GM19463 (cell line): Measurements from ENCODE around the gene TELO2.

Experiments
- ATAC-seq: cut with Tn5 transposase; IDR thresholded peaks from one replicate; pipeline ENCODE4 v1.9.1; 2021; ENCODE audit warnings: mild to moderate bottlenecking, moderate library complexity; ENCODE audit not compliant: unreplicated experiment

TELO2 gene

DNA sequence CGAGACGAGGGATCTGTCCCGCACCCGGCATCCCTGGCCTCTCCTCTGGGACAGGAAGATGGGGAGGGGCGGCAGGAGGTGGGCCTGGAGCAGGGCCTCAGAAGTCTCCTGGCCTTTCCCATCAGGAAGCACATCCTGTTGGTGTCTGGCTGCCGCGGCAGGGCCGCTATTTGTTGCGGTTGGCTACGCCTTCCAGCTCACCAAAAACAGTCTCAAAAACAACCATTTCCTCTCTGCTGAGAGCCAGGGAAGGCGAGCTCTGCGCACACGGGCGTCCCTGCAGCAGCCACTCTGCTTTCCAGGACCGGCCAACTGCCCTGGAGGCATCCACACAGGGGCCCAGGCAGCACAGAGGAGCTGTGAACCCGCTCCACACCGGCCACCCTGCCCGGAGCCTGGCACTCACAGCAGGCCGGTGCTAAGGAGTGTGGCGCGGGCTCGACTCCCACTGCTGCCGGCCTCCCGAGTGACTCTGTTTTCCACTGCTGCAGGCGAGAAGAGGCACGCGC lies 40.3 kb downstream of the TELO2 start, which contains the start of gene TMEM204:
TSS of gene TMEM204 (plus strand) at position 224 of the 509 bp plus-strand sequence. CDS start 610 bp downstream, outside the sequence.
- ATAC-seq, result no peak

DNA sequence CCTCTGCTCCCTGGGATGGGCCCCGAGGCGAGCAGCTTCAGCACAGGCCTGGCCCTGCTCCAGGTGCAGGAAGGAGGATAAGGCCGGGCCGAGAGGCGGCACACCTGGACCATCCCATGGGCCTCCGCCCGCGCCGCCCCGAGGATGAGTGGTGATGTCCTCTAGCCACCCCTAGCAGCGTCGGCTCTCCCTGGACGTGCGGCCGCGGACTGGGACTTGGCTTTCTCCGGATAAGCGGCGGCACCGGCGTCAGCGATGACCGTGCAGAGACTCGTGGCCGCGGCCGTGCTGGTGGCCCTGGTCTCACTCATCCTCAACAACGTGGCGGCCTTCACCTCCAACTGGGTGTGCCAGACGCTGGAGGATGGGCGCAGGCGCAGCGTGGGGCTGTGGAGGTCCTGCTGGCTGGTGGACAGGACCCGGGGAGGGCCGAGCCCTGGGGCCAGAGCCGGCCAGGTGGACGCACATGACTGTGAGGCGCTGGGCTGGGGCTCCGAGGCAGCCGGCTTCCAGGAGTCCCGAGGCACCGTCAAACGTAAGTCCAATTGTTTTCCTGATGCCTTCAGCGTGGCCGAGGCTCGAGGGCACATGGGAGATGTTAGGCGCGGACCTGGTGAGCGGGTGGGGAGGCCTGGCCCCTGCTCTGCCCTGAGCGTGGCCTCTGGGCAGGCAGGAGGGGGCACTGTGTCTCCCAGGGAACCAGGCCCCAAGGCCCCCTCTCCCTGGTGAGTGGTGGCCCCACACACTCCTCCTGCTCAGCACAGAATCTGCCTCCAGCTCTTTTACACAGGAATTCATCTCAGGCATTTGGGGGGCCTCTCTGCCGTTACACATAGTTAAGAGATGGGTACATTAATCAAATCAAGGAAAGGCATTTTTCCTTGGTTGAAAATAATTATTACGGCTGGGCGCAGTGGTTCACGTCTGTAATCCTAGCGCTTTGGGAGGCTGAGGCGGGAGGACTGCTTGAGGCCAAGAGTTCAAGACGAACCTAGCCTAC lies 41.2 kb downstream of the TELO2 start:
- ATAC-seq, result no peak

DNA sequence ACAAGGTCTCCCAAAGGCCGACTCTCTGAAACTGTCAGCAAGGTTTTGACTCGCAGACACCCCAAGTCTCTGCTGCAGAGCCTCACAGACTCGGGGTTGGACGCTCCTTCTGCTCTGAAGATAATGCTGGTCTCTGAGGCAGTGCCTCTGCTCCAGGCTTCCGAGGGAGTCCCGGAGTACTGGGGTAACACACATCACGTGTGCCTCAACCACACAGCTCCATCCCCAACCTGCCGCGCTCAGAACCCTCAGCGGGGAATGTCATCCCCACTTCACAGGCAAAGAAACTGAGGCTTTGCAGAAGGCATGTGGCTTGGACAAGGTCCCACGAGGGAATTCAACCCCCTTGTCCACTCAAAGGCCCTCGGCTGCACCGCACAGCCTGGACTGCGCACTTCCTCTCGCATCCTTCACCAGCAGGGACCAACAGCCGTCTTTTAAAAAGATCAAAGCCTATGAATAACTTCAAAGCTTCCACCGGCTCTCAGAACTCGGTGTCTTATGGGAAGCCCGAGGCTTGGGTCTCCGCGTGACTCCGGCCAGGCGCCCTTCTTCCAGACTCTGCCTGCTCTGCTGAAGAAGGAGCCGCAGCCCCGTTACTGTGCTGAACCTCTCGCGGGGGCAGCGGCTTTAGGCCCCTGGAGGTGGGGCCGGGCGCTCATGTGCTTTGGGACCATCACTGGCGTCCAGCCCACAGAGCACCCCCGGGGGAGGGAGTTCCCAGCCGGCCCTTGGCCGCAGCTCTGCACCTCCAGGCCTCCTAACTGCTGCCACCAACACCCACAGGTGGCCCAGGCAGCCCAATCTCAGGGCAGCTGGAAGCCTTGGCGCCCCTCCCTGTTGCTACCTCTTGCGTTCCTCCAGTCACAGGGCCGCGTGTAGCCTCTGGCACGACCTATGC lies 42.5 kb downstream of the TELO2 start:
- no peak for ATAC-seq

DNA sequence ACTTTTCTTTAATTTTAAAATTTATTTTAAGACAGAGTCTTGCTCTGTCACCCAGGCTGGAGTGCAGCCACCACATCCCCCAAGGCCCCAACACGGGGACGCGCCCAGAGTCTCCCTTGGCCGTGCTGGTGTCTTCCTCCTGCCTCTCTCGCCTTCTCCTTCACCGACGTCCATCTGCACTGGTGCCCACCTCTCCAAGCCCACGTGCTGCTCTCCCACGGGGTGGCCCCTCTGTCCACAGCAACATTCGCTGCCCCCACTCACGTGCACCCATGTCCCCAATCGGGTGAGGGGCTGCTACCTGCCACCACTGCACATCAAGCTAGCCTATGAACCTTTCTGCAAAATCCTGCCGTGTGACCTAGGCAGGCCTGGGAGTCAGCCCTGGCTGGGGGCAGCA lies 43.4 kb downstream of the TELO2 start:
- no peak for ATAC-seq

DNA sequence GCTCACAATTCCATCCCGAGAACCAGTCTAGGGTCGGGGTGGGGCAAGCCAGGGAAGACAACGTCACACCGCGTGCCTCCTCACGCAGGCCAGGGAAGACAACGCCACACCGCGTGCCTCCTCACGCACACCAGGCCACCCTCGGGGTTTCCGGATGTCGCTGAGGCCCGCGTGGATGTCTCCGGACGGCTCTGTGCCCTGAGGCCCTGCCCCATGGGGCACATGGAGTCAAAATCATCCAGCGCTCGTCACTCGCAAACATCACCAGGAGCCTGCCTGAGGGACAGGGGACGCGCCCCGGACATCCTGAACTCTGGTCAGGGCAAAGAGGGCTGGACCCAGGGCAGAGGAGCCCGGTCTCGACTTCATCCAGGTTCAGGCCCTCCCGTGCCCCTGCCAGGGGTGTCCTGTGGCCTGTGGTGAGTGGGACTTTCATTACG lies 44.0 kb downstream of the TELO2 start:
- no peak for ATAC-seq

DNA sequence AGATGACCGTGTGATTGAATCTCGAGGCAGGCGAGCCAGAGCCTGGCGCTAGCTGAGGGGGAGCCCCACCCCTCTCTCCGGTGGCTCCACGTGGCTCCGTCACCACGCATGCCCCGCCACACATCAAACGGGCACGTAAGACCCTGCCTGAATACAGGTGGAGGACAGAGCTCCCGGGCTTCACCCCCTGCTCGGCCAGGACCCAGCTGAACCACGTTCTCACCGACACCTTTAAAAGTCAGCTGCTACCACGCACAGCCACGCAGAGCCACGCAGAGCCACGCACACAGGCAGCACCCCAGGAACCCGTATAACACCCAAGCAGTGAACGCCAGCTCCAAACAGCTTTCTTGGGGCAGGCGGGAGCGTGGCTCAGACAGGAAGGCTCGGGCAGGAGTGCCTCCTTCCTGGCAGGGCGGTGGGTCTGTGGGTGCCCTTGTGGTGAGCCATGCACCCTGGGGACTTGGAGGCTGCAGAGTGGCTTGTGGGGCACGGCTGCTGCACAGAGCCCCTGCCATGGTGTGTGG lies 44.7 kb downstream of the TELO2 start:
- no peak for ATAC-seq

DNA sequence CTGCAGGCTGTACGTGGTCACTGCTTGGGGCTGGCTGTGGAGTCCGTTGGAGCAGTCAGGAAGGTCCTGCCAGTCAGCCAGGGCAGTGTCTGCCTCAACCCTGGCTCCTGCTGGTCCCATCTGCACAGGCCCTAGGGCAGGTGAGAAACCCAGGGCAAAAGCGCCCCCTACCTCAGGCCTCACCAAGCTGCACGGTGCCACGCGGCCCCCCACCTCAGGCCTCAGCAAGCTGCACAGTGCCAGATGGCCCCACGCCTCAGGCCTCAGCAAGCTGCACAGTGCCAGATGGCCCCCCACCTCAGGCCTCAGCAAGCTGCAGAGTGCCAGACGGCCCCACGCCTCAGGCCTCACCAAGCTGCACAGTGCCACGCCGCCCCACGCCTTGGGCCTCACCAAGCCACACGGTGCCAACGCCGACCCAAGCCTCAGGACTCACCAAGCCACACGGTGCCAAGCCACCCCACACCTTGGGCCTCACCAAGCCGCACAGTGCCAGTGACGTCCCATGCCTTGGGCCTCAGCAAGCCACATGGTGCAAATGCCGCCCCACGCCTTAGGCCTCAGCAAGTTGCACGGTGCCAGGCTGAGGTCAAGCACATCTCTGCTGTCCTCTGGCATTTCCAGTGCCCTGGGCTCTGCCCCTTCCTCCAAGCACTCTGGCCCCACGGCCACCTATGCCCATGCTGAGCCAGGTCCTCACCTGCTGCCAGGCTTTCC lies 45.8 kb downstream of the TELO2 start:
- no peak for ATAC-seq

DNA sequence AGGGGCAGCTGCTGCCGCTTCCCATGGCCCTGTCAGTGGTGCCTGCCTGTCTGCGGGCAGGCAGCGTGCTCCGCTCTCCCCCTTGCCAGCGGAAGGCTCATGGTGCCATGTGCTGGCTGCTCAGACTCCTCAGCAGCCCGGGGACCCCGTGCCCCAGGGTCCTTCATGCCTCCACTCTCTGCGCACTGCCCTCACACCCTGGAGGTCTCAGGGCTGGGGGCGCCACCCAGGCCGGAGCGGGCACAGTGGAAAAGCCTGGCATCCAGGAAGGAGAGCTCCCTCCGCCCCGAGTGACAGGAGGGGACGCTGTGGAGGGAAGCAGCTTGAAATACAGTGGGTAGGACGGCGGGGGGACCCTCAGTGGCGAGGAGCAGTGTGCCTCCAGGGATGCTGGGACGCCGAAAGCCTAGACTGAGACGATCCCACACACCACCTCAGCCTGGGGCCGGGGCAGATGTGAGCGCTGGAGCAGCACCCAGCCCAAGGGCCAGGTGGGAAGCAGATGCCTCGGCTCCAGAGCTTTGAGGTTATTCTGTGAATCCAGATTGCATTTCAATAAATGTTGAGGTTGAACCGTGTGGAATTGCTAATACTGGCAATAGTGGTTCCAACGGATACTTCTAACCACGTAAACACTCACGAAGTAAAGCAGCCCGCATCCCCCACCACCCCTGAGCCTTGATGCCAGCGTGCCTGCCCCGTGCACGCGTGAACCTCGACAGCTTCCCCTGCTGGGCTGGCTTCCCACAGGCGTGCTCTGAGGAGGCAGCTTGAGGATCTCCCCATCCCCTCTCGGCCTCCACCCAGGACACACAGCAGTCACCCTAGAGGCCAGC lies 46.8 kb downstream of the TELO2 start:
- no peak for ATAC-seq

DNA sequence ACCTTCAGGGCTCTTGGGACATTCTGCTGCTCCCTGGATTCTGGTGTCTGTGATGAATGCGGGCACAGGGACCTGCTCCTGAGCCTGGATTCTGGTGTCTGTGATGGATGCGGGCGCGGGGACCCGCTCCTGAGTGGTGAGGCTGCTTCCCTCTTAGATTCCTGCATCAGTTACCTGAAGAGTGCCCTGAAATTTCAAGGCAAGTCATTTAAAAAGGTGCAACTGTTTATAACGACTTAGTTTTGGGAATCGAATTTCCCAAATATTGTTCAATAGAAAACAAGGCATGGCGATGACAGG lies 47.3 kb downstream of the TELO2 start:
- ATAC-seq, result no peak

DNA sequence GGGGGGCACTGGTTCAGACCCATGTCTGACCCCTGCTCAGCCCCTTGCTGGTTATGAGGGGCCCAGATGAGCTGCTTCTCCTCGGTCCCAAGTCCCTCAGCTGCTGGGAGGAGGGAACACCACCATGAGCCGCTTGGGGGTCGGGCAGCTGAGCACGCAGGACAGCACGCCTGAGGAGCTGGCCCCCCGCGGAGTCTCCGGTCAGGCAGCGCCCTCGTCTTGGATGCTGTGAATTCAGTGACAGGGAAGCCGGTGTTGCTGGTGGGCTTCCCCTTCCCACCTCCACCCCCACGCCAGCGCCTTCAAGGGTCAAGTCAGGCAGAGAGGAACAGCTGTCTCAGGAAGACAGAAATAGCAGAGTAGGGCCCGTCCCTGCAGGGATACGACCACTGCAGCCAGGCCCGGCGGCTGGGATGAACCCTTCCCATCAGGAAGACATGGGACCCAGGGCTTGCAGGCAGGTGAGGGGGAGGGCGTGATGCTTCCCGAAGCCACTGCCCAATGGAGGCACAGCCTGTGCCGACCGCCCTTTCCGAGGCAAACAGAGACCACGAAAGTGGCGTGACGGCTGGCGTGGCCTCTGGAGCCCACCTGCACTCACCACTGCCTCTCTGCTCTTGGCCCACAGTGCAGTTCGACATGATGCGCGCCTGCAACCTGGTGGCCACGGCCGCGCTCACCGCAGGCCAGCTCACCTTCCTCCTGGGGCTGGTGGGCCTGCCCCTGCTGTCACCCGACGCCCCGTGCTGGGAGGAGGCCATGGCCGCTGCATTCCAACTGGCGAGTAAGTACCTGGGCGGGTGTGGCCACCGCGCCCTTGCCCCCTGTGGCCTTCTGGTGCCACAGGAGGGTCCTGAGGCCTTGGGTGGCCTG lies 48.4 kb downstream of the TELO2 start:
- no peak for ATAC-seq

DNA sequence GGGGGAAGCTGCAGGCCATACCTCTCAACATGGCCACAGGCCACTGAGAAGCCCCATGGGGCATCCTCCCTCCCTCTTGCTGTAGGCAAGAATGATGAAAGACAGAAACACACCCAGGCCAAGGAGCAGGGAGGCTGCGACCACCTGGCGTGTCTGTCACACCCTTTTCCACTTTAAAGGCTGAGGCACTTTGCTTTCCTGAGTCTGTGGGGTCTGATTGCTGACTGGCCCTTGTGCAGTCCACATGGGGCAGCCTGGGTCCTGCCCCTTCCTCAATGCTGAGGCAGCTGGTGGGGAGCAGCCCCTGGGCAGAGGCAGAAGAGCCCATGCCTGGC lies 49.0 kb downstream of the TELO2 start:
- ATAC-seq, result no peak

DNA sequence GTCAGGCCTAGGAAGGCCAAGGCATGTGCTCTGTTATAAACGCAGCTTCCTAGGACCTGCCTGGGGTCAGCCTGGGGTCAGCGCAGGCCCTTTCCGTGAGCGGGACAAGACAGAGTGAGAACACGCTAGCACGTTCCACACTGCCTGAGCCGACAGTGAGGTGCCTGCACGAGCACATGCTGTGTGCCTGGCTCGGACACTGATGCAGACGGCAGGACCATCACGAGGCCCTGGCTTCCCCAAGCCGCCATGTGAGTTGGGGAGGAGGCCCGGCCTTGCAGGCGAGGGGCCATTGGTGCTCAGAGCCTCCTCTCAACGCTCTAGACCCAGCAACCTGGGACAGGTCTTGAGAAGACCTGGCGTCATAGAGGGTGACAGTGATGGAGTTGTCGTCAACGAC lies 49.4 kb downstream of the TELO2 start:
- ATAC-seq, result no peak

DNA sequence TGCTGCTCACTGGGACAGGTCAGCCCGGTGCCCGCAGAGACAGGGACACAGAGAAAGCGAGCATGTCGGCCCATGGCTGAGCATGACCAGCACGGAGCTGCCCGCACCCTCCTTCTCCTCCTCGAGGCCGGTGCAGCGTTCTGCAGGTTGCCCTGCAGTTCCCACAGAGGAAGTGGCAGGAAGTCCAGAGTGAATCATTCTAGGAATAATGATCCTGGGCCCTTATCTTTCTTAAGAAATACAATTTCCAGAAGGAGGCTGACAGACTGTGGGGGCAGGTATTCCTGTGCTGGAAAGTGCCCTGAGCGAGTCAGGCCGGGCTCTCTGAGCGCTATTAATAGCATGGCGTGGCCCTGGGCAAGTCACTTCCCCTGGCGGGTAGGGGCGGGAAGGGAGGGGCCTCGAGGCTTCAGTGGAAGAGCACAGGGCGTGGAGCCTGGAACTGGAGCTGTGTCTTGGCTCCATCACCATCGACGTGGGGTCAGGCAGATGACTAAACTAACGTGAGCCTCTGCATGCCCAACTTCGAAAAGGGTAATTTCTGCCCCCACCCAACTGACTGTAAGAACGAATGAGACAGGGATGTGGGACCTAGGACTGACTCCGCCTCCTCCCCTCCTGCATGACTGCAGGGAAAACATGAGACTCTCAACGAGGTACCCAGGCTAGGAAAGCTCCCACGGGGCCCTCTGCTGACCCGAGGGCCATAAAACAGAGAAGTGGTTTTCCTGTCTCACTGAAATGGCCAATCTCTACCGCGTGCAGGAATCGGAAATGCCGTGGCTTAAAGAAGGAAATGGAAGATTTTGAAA lies 50.1 kb downstream of the TELO2 start:
- no peak for ATAC-seq

DNA sequence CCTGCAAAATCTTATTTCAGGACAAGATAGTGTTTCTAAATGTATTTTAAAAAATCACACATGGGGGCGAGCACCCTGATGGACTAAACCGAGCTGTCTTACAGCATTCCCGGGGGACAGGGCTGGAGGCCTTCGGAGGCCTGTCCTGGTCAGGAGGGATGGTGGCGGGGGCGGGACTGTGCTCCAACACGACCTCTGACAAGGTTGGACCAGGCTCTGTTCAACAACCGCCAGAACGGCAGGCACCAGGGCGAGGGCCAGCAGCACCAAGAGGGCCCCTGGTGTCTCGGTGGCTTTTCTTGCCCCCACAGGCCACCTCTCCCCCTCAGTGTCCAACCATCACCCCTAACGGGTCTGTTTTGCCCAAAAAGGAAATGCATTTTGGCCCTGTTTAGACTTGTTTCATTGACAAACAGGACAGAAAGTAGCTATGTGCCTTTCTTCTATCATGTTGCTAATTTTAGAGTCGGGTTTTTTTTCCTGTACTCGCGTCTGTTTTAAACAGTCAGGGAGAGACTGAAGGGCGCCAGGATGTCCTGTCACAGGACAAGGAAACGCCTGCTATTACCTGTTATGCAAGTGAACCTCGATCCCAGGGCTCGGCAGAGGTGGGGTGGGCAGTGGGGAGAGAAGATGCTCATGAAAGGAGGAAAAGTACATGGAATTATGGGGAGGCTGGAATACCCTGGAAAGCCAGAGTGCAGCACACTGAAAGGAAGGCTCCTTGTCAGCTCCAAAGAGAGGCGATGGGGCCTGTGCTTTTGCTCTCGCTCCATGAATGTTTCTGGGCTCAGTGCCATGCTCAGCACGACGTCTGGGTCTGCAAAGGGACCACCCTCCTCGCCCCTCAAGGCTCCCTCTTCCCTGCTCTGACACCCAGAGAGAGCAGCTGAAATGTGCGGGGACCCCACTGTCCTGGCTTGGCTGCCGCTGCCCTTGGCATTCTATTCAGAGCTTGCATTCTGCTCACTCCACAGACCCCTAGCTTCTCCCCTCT lies 52.2 kb downstream of the TELO2 start:
- no peak for ATAC-seq

DNA sequence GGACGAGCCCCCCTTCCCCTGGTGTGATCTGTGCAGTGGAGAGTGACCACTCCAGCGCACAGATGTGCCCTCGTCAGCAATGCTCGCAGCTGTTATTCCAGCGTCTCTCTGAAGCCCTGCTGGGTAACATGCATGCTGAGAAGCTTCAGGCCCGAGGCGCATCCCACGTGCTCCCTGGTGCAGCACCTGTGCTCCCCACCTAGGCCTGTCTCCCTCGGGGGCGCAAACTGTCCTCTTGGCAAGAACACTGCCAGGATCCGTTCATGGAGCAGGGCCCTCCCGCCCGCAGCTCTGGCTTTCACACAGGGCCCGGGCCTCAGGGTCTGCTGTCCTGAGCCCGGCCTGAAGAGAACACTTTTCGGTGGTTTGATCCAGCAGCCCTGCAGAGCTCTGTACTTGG lies 53.3 kb downstream of the TELO2 start:
- no peak for ATAC-seq

DNA sequence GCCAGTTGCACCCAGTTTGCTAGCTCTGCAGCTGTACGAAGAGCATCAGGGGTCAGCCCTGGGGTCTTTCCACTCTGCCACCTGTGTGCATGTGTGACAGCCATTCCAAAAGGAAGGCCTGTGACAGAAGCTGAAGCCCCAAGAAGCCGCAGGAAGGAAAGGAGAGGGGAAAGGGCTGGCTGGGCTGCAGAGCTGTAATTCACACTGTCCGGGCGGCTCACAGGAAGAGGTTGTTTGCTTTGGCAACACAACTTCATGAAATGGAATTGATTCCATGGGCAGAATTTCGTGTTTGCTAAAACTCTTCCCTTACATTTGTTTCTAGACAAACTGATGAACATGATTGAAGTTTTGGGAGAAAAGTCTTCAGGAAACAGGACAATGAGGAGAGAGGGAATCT lies 55.1 kb downstream of the TELO2 start:
- ATAC-seq, result no peak

DNA sequence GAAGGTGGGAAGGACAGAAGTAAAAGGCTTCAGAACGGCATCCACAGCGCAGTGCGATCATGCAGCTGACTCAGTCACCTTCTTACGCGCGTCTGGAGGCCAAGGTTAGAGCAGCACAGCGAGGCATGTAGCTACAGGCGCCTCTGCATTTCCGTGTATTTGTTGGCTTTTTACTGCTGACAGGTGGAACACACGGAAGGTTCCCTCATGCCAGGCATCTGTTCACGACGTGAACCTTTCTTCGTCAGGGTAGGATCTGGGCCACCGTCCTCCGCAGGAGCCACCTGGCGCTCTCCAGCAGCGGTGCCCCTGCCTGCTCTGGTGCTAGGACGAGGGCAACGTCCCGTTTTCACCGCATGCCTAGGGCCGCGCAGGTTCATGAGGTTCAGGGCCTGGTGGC lies 55.6 kb downstream of the TELO2 start:
- no peak for ATAC-seq
